GM18858 (cell line): Measurements from ENCODE around the gene KIF21A.
"Not testable (repeated sequence)": the region's sequence is repeated elsewhere in the genome, so short reads cannot be mapped to it uniquely, and the experiment has no call there.

ENCODE experiments used
- ATAC-seq: cut with Tn5 transposase; IDR thresholded peaks from one replicate; pipeline ENCODE4 v1.9.1; 2021; ENCODE audit not compliant: unreplicated experiment

Gene KIF21A

DNA sequence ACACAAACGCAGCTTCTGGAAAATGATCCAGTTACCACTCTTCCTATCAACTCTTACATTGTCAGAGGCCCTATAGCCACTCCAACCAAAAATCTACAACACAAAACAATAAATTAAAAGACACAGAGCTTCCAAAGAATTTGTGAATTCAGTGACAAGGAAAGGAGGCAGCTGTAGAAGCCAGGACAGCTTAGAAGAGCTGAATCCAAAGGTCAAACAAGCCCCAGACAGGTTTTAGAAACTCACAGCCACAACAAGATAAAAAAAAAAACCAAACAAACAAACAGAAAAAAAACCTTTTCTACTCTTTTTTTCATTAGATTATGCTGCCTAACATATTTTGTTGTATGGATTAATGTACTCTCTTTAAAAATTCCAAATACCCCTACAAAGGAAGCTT, 94.4 kb downstream of the KIF21A start:
- no peak for ATAC-seq

DNA sequence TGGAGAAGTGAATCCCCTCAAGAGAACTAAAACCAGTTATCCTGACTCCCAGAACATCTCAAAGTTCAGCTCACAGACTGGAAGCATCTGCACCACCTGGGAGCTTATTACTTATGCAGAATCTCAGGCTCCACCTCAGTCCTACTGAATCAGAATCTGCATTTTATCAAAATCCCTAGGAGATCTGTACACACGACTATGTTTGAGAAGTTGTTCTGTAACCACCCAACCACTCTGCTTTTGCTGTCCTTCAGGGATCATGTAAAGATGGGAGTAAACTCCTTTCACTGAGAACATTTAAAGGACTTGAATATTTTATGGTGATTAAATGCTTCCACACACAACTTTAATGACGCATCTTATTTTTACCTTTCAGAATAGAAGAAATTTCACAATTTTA, 98.0 kb downstream of the KIF21A start:
- no peak for ATAC-seq

DNA sequence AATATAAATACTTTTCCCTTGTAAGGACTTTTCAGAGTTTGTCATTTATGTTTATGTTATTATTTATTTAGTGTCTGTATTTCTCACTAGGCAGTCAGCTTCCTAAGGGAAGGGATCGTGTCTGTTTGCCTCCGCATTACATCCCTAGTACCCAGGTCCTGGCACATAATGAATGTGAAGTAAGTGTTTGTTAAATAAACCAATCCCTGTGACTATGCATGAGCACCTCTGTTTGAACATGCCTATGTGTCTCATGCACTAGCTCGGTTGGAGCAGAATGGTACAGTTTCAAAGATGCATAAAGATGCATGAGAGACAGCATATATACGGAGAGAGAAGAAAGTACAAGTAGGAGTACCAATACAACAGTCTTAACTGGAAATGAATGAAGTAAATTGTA, 99.3 kb downstream of the KIF21A start:
- ATAC-seq: no peak

DNA sequence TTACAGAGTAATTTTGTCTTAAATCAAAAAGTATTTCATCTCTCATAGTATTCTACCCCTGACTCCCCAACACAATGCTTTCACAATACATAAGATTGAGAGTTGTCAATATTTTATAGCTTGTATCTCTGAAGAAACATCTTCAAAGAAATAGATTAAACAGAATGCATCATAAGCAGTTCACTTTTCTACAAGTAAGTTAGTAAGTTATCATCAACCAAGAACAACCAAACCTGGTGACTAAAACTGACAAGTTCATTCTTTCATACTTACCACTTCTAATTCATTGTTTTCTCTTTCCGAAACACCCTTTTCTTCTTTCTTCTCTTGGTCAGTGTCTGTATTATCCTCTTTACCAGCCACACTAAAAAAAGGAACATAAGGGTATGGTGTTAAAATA, 101.2 kb downstream of the KIF21A start:
- no peak for ATAC-seq

DNA sequence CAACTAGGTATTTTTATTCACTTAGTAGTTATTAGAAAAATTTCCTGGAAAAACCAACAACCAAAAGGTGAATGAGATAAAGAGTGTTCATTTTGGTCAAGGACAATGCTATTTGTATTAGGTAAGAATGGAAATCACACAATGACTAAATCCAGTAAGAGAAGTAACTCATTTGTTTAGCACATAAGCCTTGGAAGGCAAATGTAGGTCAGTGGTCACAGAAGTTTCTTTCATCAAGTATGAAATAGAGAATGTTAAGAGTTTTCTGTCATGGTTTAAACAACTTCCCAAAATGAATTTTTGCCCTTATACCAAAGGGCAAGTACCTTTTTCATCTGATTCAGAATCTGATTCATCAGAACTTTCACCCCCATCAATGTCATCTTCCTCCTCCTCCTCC, 101.7 kb downstream of the KIF21A start:
- peak; percentile 89 for ATAC-seq

DNA sequence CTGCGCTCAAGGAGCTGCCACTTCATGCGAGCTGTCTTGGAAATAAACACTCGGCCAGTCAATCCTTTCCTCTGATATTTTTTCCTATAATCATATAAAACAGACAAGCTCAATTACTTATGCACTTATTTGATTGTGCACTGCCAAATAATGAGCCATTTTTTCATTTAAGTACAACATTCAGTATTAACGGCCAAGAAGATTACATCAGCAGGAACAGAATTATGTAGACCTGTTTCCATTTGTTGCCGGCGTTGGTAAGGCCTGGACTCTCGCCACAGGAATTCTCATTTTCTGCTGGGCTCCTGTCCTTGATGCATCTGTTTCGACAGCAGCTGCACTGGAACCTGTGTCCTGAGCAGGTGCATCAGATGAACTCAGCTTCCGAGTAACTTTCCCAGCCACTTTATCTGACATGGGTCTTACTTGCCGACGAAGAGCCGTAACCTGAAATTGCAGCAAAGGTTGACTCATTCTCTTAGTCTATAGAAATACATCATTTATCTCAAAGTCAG, 110.2 kb downstream of the KIF21A start:
- ATAC-seq: no peak

DNA sequence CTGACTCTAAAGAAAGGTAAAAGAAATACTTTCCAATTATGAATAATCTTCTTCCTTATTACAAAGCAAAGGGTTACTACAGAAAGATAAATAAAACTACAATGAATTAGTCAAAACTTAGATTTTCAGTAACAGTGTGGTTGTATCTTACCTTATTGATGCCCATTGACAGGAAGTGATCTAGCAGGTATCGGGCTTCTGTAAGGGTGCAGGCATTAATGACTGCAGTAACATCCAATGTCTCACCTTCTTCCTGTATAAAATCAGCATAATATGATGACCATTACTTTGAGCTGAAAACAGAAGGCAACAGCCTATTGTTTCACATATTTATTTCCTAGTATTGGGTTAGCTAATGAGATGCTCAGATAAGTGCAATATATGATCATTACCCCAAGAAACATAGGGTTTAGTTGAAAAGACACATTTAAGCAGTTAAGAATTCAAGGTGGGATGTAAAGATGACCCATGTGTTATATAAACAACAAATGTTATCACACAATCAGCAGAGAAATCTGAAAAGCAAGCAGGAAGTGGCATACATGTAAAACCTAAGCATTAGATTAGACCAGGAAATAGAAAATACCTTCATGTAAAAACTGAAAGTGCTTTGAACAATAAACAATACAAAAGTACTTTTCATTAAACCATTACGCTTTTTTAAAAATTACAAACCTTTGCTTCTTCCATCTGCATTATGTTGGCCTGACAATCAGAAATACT, 111.2 kb downstream of the KIF21A start:
- ATAC-seq: no peak

DNA sequence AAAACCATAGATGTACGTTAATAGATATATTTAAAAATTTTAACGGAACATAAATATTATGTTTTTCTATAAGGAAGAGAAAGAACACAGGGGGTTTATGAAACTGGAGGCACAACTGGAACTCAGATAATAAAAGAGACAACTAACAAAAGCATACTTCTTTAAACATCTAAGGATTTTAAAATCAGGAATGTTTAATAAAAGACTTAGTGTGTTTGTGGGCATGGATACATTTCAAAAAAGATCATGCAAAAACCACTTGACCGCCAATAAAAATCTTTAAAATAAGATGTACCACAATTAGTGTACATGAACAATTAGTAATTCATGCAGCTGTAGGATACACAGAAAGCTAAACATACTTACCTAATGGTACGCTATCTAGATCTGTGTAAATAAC, 113.0 kb downstream of the KIF21A start:
- ATAC-seq: no peak

DNA sequence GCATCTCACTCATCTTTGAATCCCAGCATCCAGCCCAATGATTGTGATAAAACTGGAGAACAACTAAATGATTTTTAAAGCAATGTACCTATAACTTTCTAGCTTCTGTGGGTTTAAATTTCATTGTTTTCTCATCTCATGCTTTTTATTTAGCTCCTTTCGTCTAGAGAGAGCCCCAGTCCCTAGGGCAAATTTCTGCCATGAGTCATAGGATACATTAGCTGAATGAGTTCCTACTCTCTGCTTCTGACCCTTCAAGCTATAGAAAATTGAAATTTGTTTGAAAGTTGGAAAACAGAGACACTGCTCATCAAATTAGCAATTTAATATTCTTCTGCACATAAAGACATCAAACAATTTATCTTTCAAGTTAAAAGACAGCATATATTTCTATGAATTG, 113.9 kb downstream of the KIF21A start:
- ATAC-seq: no peak

DNA sequence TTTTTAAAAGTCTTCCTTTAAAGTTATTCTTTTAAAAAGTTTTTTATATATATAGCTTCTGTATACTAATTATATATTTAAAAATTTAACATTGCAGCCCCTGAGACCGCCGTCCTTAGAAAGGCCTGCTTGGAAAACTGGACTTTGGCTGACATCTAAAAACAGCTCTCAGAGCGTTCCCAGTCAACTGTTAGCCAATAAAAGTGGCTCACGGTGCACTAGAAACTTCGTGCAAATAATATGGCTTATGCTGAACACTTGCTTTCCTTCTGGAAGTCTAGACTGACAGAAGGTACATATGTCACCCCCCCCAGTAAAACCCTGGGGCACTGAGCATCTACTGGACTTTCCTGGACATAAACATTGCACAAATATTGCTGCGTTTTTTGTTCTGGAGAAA, 115.0 kb downstream of the KIF21A start:
- no peak for ATAC-seq

DNA sequence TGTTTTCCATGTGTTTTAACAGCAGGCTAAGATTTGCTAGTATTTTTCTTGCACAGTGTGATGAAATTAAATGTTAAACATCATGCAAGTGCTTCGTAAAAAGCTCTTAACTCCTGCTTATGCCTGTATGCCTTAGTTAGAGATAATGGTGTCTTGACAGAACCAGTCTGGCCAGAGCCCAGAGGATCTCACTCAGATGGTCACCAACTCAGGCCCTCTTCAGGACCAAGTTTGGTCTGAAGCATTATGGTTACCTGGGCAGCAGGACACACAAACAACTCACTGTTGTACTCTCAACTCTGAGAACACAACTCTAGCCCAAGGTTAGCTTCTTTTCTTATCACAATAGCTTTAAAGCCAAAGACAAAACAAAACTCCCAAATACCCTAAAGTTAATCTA, 115.4 kb downstream of the KIF21A start:
- no peak for ATAC-seq

DNA sequence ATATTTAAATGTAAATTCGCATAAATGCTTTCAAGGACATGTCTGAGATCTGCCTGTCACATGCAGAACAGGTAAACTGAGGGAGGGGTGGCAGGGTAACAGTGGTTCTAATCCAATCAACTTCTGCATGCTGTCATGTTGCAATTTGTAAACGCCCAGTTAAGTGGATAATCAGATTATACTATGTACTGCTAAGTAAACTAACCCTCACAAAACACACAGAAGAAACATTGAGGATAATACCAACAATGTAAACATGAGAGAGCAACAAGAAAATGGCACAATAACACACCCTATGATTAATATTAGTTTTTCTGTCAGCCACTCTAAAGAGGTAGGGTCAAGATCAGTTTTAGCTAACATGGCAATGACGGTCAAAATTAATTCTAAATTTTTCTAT, 123.7 kb downstream of the KIF21A start:
- ATAC-seq: no peak

DNA sequence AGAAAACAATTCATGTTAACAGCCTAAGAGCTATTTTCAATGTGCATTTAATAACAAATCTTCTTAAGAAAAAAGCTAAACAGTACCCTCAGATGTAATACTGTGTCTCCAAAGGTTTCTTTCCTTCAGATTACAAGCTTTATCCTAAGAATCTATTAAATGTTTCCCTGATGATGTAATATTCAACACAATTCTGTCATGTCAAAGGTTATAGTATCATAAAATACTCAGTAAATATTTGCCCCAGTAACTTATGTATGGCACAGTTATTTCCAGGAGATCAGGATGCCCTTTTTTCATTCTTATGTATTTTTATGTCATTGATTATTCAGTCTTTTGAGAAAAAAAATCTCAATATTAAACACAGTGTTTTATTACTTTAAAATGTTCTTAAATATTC, 128.4 kb downstream of the KIF21A start:
- ATAC-seq: no peak

DNA sequence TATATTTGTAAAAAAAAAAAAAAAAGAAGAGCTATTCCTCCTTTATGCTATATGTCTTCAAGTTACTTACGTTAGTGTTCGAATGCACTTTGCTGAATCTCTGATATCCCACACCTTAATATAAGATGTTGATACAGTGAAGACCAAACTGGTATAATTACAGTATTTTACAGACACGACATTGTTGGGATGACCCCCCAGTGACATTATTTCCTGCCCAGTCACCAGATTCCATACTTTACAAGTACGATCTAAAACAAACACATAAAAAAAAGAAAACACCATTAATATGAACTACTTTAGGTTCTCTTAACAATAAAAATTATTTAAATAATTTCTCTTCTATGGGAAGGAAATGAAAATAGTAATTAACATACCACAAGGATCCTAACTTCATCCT, 133.4 kb downstream of the KIF21A start:
- ATAC-seq: no peak

DNA sequence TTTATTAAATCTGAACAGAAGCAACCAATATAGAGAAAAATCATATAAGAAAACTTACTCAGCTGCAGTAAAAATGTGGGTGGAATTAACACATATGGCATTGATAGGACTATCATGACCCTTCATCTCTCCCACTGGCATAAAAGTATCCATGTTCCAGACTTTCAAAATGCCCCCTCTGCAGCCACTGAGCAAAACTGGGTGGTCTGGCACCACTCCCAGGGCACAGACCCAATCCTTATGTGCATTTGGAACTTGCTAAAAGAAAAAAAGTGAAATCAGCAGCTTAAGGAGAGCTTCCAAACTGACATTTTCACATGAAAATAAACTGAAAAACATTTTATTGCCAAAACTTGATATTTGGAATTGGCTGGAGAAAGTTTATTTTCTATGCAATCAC, 141.5 kb downstream of the KIF21A start:
- ATAC-seq: no peak

DNA sequence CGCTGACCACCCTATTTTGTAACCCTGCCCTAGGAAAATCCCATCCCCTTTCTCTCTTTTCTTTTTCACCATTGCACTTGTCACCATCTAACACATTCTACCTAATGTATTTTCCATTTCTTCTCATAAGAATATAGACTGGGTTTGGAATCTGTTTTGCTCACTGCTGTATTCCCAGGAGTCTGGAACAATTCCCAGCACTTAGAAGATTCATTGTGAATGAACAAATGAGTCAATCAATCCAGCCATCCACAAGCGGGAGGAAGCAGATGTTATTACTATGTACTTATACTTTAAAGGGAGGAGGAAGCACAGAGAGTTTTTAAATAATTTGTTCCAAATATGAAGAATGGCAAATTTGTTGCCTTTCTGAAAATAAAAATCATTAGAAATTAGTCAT, 142.1 kb downstream of the KIF21A start:
- no peak for ATAC-seq

DNA sequence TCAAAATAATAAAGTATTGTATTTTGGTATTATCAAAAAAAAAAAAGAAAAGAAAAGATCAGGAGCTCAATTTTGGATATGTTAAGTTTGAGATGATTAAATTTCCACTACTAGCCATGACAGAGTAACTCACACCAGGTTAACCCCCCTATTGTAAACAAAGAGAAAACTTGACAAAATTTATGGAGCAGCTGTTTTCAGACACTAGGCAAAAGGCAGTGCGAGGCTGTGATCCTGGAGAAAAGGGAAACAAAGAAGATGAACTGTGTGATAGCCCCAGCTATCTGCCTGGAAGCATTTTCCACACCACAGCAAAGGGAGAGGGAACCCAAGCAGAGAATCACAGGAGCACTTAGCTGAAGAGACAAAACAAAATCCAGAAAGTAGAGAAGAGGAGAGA, 145.0 kb downstream of the KIF21A start:
- no peak for ATAC-seq

DNA sequence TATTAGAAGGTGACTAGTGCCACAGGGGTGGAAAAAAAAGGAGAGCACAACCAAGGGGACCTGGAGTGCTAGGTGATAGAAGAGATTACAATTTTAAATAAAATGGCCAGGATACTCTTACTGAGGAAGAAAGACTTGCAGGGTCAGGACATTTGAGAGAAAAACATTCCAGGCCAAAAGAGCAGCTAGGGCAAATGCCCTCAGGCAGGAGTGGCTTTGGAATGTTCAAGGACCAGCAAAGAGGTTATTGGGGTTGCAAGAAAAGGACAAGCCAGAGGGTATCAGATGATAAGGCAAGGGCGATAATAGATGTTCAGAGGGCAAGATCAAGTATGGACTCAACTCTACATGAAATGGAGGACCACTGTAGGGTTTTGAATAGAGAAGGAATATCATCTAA, 146.4 kb downstream of the KIF21A start:
- ATAC-seq: no peak

DNA sequence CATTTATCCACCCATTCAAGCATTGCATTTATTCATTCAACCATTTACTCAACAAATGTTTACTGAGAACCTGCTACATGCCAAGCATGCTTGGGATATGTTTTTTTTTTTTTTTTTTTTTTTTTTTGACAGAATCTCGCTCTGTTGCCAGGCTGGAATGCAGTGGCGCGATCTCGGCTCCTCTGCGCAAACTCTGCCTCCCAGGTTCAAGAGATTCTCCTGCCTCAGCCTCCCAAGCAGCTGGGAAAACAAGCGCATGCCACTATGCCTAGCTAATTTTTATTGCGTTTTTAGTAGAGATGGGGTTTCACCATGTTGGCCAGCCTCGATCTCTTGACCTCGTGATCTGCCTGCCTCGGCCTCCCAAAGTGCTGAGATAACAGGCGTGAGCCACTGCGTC, 147.3 kb downstream of the KIF21A start:
- ATAC-seq: not testable (repeated sequence)

DNA sequence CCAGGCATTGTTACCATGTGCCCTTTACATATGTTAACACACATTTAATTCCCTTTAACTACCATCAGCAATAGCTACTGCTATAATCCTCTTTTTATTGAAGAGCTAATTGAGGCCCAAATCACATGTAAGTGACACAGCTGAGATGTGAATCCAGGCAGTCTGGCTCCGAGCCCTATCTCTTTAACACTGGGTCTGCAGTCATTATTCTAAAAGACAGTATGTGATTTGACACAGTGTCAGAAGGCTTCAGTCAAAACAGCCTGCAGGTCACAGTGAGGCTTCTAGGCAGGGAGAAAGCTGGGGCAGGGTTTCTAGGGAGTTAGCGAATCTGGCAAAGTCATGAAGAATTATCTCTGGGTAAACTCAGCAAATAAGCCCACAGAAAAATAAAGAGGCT, 148.2 kb downstream of the KIF21A start:
- ATAC-seq: no peak

DNA sequence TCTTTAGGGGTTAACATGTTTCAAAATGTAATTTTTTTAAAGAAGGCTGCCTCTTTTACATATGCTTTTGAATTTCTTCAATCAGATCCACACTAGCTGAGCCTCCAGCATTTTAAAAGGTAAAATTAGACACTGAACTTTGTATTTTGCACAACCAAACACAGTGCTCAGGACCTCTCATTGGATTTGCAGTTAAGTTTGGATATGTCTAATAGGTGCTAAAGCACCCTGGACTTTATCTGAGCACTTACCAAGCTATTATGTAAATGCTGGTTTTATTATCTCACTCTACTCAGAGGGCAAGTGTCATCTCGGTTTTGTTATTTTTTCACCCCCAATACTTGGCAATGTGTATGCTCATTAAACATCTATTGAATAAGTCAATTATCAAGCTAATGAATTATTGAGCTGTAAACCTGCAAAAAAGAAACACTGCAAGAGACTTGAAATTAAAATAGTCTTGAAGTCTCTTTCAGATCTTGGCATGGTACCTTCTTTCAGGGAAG, 150.7 kb downstream of the KIF21A start:
- ATAC-seq: no peak

DNA sequence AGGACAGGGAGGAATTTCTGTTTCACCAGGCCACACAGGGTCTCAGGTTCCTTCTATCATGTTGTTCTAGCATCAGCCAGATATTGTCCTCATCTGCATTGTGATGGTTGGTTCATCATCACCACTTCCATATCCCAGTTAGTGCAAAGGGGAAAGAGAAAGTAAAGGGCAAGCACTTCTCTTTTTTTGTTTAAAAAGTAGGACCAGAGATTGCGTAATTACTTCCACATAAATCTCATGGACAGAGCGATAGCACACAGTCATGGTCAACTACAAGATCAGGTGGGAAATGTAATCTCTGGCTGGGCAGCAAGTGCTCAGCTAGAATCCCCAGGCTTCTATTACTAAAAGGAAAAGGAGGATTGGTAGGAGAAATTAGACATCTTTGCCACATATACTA, 155.1 kb downstream of the KIF21A start:
- ATAC-seq: no peak

DNA sequence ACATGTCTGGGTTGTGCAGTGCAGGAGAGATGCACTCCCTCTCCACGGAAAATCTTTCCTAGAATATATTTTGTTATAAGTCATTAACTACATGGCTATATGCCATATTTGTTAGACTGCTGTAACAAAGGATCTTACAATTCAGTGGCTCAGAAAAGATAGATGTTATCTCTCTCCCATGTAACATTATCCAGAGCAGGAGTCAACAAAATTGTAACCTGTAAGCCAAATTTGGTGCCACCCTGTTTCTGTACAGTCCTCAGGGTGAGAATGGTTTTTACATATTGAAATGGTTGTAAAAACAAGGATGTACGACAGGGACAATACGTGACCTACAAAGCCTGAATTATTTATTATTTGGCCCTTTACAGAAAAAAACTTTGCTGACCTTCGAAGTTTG, 155.5 kb downstream of the KIF21A start:
- ATAC-seq: no peak
